ENCODE data around the gene AP3D1.

The AP3D1 gene

DNA sequence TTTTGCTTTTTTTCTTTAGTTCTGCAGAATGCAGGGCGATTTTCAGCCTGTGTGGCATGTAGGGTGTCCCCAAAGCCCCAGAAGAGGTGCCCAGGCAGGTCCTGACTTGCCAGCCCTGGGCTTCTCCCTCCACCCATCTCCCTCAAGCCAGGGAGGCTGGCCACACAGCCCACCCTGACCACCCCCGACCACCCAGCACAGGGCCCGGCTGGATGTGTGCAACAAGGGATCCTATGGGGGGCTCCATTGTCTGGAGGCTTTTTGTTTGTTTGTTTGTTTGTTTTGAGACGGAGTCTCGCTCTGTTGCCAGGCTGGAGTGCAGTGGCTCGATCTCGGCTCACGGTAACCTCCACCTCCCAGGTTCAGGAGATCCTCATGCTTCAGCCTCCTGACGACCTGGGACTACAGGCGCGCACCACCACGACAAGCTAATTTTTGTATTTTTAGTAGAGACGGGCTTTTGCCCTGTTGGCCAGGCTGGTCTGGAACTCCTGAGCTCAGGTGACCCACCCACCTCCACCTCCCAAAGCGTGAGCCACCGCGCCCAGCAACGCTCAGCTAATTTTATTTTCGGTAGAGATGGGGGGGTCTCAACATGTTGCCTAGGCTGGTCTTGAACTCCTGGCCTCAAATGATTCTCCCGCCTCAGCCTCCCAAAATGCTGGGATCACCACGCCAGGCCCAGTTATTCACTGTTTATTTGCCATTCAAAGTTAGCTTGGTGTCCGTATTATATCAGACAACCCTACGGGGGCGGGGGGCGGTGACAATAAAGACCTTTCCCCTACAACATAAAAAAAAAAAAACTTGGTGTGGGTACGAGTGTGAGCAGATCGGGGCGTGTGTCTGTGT is 92.6 kb downstream of the AP3D1 start:
- DNase-seq, result no peak

GRCh38 chr19:2057484-2058469 is 93.6 kb downstream of the AP3D1 start:
- DNase-seq, result no peak

- no peak for DNase-seq
Observed at GRCh38 chr19:2056837-2057192, 94.6 kb downstream of the AP3D1 start.

GRCh38 chr19:2055931-2056836 is 95.2 kb downstream of the AP3D1 start:
- DNase-seq, result peak; percentile 74

GRCh38 chr19:2054763-2055162 is 96.6 kb downstream of the AP3D1 start:
- DNase-seq, result no peak

- DNase-seq, result no peak
Observed at GRCh38 chr19:2053601-2054389, 97.6 kb downstream of the AP3D1 start.

DNA sequence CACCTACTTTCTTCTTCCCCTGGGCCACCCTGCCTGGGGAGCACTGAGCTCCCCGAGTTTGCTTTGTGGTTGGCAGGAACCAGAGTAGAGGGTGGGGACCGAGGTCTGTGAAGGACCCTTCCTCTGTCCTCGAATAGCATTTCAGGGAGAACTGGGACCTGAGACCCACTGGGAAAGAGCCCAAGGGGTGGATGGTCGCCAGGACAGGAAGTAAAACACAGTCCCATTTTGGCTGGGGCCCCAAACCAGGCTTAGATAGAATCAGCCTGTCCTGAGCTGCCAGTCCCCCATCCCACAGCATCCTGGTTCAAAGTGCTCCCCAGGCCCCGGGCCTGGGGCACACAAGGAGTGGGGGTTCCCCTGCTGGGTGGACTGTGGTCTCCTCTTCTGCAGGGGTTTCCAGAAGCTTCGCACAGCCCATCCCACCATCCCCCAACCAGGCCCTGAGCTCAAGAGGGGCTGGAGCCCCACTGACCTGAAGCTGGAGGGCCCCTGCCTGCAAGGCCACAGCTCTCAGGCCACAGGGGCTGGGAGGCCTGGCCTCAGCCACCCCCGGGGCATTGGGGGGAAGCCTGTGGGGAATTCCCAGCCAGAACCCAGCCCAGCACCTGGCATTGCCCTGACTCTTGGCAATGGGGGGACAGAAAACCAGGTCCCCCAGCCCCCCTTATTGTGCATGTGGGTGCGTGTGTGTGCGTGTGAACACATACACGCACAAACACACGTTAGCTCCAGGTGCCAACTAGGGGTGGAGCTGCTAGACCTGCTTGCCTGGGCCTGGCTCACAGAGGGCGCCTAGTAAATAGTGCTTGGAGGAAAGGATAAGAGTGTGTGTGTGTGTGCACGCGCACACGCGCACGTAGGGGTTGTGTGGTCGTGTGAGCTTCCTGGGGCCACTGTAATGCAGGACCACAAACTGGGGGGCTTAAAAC is 99.3 kb downstream of the AP3D1 start:
- DNase-seq, result no peak

GRCh38 chr19:2050991-2051772 is 100.2 kb downstream of the AP3D1 start, which contains the start of gene MKNK2:
Gene MKNK2, minus strand, starts transcription at chr19:2051244. Its CDS starts 393 bp downstream, at chr19:2050851.
- peak; percentile 86 for DNase-seq
